ENCODE data around the gene KCNMA1. TPM values are rescaled to one million over a fixed set of nuclear protein-coding genes. Genes with fewer than 3 reads are reported as not detected.

Gene KCNMA1
- total and polyA plus RNA-seq, 5 donors = 1.5 to 6.1 (median 3.3) TPM

DNA sequence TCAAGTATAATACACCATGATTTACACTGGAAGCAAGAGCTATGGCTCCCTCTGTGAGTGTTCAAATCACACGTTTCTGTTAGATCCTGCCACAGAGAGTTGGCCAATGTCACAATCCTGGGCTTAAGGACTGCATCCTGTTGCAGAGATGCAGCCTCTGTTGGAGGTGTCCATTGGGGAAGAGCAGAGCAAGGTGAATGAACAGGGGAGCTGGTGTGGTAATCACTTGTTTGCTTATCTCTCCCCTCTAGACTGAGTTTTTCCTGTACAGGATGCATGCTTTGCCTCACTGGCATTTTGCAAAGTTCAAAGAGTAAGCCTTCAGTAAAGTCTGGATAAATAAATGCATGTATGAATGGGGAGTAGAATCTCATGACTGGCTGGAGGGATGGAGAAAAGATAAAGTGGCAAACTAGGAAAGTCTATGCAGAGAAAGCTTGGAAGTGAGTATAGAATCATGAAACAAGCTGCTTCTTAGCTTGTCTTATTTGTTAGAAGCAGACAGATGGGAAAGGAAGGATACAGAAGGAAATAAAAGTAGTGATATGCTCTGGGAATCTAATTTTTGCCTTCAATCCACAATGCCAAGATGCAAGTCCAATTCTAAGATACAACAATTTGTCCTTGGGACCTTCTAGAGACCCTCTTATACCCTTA, 605.9 kb downstream of the KCNMA1 start:
- no peak overlapping the region for H3K27ac ChIP-seq (ENCODE audit: low read length)
- ATAC-seq (no peak), DNase-seq (no peak)
- WGBS = 45% methylated on average over 1 of the region's 1 CpG
- H3K4me3 ChIP-seq (ENCODE audit: low read length) = no peak overlapping the region
- no peaks in the 10 kb centered on the region for H3K9me3 ChIP-seq (ENCODE audit: control insufficient read depth, low read length)
- H3K4me1 ChIP-seq (ENCODE audit: control insufficient read depth, insufficient read depth, low read length) = no peaks in the 10 kb centered on the region
- intact Hi-C loops (cut with DNase I) = no loop called here
- H3K27me3 ChIP-seq (ENCODE audit: control insufficient read depth, insufficient read depth) = no peaks in the 10 kb centered on the region

DNA sequence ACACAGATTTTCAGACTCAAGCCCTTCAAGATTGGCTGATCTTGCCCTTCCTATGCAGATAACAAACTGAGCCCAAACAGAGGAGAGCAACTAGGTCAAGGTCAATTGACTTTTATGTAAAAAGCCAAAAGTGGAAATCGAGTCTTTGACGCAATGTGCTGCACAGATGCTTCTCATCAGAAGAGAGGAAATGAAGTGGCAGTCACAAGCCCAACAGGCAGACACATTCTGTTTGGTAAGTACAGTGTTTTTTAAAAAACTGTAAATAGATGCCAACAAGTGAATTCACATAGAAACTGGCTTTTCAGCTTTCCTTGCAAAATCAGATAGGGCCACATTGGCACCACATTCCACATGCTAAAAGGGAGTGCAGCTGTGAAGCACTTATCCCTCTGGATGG, 606.6 kb downstream of the KCNMA1 start:
- Histone ChIP-seq H3K27me3 (ENCODE audit: control insufficient read depth, insufficient read depth) (no peaks in the 10 kb centered on the region), H3K27ac (ENCODE audit: low read length) (no peak overlapping the region), H3K9me3 (ENCODE audit: control insufficient read depth, low read length) (no peaks in the 10 kb centered on the region), H3K4me3 (ENCODE audit: low read length) (no peak overlapping the region), H3K4me1 (ENCODE audit: control insufficient read depth, insufficient read depth, low read length) (no peaks in the 10 kb centered on the region)
- ATAC-seq (no peak), DNase-seq (no peak)
- 65% methylated on average over 2 of the region's 2 CpGs for WGBS
- intact Hi-C loops (cut with DNase I) = no loop called here

DNA sequence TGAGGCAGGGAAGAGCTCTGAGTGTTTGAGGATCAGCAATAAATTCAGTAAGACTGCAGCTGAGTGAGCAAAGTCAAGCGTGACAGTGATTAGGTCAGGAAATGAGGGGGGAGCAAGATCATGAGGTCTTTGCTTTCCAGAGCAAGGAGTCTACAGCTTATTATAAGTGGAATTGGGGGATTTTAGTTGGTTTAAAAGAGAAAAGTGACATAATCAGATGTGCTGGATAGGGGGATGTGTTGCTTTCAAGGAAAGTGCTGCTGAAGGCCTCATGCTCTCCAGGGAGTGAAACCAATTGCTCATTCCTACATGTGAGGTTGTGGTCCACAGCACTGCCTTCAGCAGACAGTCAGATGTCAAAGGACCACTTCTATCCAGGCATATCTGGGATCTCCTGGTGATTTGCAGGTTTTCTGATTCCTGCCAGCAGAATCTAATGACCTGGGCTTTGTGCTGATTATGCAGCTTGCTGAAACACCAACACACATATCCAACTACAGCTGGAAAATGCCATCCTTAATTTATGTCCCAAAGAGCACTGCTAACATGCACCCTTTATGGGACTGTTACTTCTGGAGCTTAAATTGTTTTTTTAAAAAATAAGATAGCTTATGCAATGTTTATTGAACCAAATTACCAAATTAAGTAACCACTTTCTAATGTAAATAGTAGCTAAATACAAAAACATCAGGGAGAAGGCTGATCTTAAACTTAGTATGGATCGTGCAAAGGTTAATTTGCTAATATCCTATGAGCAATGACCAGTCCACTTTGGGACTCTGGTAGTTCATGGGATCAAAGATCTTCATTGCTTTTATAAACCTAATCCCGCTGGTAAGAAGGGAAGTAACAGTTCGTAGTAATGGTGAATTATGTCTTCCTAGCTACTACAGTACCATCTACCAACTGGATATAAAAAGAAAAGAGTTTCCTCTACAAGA, 607.6 kb downstream of the KCNMA1 start:
- no peak for DNase-seq
- WGBS = 88% methylated on average over 4 of the region's 4 CpGs

DNA sequence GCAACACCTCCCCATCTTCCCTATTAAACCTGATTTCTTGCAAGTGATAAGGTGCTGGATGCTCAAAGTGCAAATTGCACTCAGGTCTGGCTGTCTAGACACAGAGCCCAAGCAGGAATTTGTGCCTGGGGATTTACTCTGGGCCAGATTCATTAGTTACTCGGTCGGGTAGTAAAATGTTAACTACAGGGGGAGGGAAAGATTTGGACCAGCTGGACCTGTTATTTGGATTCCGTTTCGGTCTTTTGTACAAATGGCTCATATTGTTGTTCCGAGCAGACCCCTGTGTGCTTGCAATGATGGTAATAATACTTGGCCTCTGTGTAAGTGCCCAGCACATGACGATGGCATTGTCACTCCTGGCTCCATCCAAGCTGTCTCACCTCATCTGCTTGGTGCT, 609.6 kb downstream of the KCNMA1 start:
- DNase-seq (no peak), ATAC-seq (no peak)
- Histone ChIP-seq H3K27me3 (ENCODE audit: control insufficient read depth, insufficient read depth) (no peaks in the 10 kb centered on the region), H3K27ac (ENCODE audit: low read length) (no peak overlapping the region), H3K4me1 (ENCODE audit: control insufficient read depth, insufficient read depth, low read length) (no peaks in the 10 kb centered on the region), H3K4me3 (ENCODE audit: low read length) (no peak overlapping the region), H3K9me3 (ENCODE audit: control insufficient read depth, low read length) (no peaks in the 10 kb centered on the region)
- intact Hi-C loops (cut with DNase I) = no loop called here
- WGBS = 82% methylated on average over 6 of the region's 6 CpGs

More for the DNA sequence above, 607.6 kb downstream of the KCNMA1 start:
- ATAC-seq = no peak
- Histone ChIP-seq H3K27me3 (ENCODE audit: control insufficient read depth, insufficient read depth) (no peaks in the 10 kb centered on the region), H3K4me1 (ENCODE audit: control insufficient read depth, insufficient read depth, low read length) (no peaks in the 10 kb centered on the region), H3K27ac (ENCODE audit: low read length) (no peak overlapping the region), H3K9me3 (ENCODE audit: control insufficient read depth, low read length) (no peaks in the 10 kb centered on the region), H3K4me3 (ENCODE audit: low read length) (no peak overlapping the region)
- intact Hi-C loops (cut with DNase I) = no loop called here

GRCh38 chr10:77027576-77027975, 610.0 kb downstream of the KCNMA1 start:
- DNase-seq = no peak
- H3K4me1 ChIP-seq (ENCODE audit: control insufficient read depth, insufficient read depth, low read length) = no peaks in the 10 kb centered on the region
- no peak overlapping the region for H3K27ac ChIP-seq (ENCODE audit: low read length)
- intact Hi-C loops (cut with DNase I) = no loop called here
- no peaks in the 10 kb centered on the region for H3K27me3 ChIP-seq (ENCODE audit: control insufficient read depth, insufficient read depth)
- H3K9me3 ChIP-seq (ENCODE audit: control insufficient read depth, low read length) = no peaks in the 10 kb centered on the region
- H3K4me3 ChIP-seq (ENCODE audit: low read length) = no peak overlapping the region
- ATAC-seq = no peak
- WGBS = 82% methylated on average over 9 of the region's 9 CpGs

DNA sequence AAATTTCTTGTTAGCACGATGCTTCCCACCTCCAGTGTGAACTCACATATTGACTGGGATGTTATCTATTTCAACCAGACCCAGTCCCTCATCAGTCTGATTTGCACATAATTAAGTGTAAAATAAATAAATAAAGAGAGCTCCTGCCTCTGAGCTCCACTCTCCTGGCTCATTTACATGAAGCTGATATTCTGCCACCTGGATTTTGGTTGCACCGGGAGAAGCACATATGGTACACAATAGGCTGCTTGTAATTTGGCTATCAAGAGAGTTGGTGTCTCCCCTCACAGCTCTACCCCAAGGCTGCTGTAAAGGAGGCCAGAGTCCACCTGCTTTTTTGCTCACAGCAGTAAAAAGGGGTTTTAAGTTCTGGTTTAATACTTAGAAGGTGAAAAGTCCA, 610.5 kb downstream of the KCNMA1 start:
- H3K4me3 ChIP-seq (ENCODE audit: low read length) = no peak overlapping the region
- DNase-seq (no peak), ATAC-seq (no peak)
- H3K27ac ChIP-seq (ENCODE audit: low read length) = no peak overlapping the region
- no peaks in the 10 kb centered on the region for H3K9me3 ChIP-seq (ENCODE audit: control insufficient read depth, low read length)
- intact Hi-C loops (cut with DNase I) = no loop called here
- H3K4me1 ChIP-seq (ENCODE audit: control insufficient read depth, insufficient read depth, low read length) = no peaks in the 10 kb centered on the region
- WGBS = 88% methylated on average over 2 of the region's 2 CpGs
- H3K27me3 ChIP-seq (ENCODE audit: control insufficient read depth, insufficient read depth) = no peaks in the 10 kb centered on the region

GRCh38 chr10:77026148-77026547, 611.5 kb downstream of the KCNMA1 start:
- Histone ChIP-seq H3K9me3 (ENCODE audit: control insufficient read depth, low read length) (no peaks in the 10 kb centered on the region), H3K27ac (ENCODE audit: low read length) (no peak overlapping the region), H3K27me3 (ENCODE audit: control insufficient read depth, insufficient read depth) (no peaks in the 10 kb centered on the region), H3K4me3 (ENCODE audit: low read length) (no peak overlapping the region), H3K4me1 (ENCODE audit: control insufficient read depth, insufficient read depth, low read length) (no peaks in the 10 kb centered on the region)
- ATAC-seq (no peak), DNase-seq (no peak)
- WGBS = 94% methylated on average over 5 of the region's 5 CpGs
- intact Hi-C loops (cut with DNase I) = no loop called here

GRCh38 chr10:77024461-77024860, 613.1 kb downstream of the KCNMA1 start:
- H3K4me1 ChIP-seq (ENCODE audit: control insufficient read depth, insufficient read depth, low read length) = no peaks in the 10 kb centered on the region
- no peaks in the 10 kb centered on the region for H3K27me3 ChIP-seq (ENCODE audit: control insufficient read depth, insufficient read depth)
- DNase-seq (no peak), ATAC-seq (no peak)
- H3K27ac ChIP-seq (ENCODE audit: low read length) = no peak overlapping the region
- intact Hi-C loops (cut with DNase I) = no loop called here
- no peak overlapping the region for H3K4me3 ChIP-seq (ENCODE audit: low read length)
- no peaks in the 10 kb centered on the region for H3K9me3 ChIP-seq (ENCODE audit: control insufficient read depth, low read length)

- H3K27me3 ChIP-seq (ENCODE audit: control insufficient read depth, insufficient read depth) = no peaks in the 10 kb centered on the region
- H3K27ac ChIP-seq (ENCODE audit: low read length) = no peak overlapping the region
- no peak overlapping the region for H3K4me3 ChIP-seq (ENCODE audit: low read length)
- H3K4me1 ChIP-seq (ENCODE audit: control insufficient read depth, insufficient read depth, low read length) = no peaks in the 10 kb centered on the region
- no peaks in the 10 kb centered on the region for H3K9me3 ChIP-seq (ENCODE audit: control insufficient read depth, low read length)
- intact Hi-C loops (cut with DNase I) = no loop called here
- DNase-seq (no peak), ATAC-seq (no peak)
- WGBS = 85% methylated on average over 2 of the region's 2 CpGs
These were observed 614.2 kb downstream of the KCNMA1 start for GRCh38 chr10:77023396-77023795.

DNA sequence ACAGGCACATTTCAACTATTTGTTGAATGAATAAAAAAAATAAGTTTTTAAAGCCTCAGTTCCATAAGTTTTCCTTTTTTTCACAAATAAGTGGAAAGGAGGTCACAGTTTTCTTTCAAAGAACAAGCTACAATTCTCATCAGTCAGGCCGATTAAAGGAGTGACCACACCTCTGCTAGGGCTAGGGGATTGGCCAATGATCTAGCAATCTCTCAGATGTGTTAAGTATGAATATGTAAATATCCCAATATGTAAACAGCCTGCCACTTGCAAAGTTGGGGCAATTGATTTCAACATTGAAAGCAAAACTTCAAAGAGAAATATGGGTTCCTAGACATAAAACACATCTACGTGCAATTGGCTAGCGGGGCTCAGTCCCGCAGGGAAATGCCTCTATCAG, 614.9 kb downstream of the KCNMA1 start:
- WGBS = 52% methylated on average over 4 of the region's 4 CpGs
- H3K4me1 ChIP-seq (ENCODE audit: control insufficient read depth, insufficient read depth, low read length) = no peaks in the 10 kb centered on the region

GRCh38 chr10:77021966-77022490, 615.6 kb downstream of the KCNMA1 start:
- WGBS = 49% methylated on average over 4 of the region's 4 CpGs

More for the DNA sequence above, 614.9 kb downstream of the KCNMA1 start:
- Histone ChIP-seq H3K9me3 (ENCODE audit: control insufficient read depth, low read length) (no peaks in the 10 kb centered on the region), H3K4me3 (ENCODE audit: low read length) (no peak overlapping the region), H3K27me3 (ENCODE audit: control insufficient read depth, insufficient read depth) (no peaks in the 10 kb centered on the region), H3K27ac (ENCODE audit: low read length) (no peak overlapping the region)
- ATAC-seq = no peak
- intact Hi-C loops (cut with DNase I) = no loop called here
- no peak for DNase-seq

More at GRCh38 chr10:77021966-77022490, 615.6 kb downstream of the KCNMA1 start:
- intact Hi-C loops (cut with DNase I) = no loop called here
- Histone ChIP-seq H3K27ac (ENCODE audit: low read length) (no peak overlapping the region), H3K9me3 (ENCODE audit: control insufficient read depth, low read length) (no peaks in the 10 kb centered on the region), H3K4me1 (ENCODE audit: control insufficient read depth, insufficient read depth, low read length) (no peaks in the 10 kb centered on the region), H3K4me3 (ENCODE audit: low read length) (no peak overlapping the region), H3K27me3 (ENCODE audit: control insufficient read depth, insufficient read depth) (no peaks in the 10 kb centered on the region)
- ATAC-seq (no peak), DNase-seq (no peak)

Measured in right cardiac atrium (tissue), 5 donors.